Stimulated activated CD8-positive, alpha-beta memory T cell treated with anti-CD3 and anti-CD28 coated beads, Interleukin-12 subunit alpha, Interleukin-12 subunit beta, amount 100 ng/mL, for 24 hours (primary cell): ENCODE measurements around the gene MAP2.

Experiments
- DNase-seq: peaks from one replicate; pipeline ENCODE4 v3.0.0-alpha.2; 2020; ENCODE audit errors: extremely low read depth

The MAP2 gene

GRCh38 chr2:209719034-209719433, 295.2 kb downstream of the MAP2 start:
- DNase-seq = no peak

DNA sequence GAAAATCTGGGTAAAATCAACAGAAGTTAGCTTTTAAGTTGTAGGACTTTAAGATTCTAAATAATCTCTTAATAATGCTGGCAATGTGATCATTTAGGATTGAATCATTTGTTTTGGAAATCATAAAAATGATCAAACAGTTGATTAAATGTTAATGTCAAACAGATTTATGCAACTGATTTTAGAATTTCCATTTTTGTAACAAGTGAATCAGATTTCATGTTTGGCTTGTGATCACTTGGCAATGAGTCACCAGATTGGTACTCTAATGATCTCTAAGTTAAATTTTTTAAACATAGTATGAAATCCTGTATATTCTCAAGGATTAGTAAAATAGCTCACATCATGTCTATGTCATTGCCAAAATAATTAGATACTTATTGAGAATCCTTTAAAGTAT, 297.6 kb downstream of the MAP2 start:
- no peak for DNase-seq

DNA sequence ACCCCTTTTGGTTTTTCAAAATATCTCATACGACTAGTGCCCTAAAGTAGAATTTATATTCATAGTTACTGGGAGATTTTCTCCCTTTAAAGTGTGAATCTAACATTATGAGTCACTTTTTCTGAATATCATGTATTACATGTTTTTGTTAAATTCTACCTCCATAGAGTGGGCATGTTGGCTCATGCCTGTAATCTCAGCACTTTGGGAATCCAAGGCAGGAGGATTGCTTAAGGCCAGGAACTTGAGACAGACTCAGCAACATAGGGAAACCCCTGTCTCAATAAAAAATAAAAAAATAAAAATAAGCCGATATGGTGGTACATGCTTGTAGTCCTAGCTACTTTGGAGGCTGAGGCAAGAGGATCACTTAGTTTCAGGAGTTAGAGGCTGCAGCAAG, 302.5 kb downstream of the MAP2 start:
- no peak for DNase-seq

- no peak for DNase-seq
These were observed 303.2 kb downstream of the MAP2 start for GRCh38 chr2:209727077-209727476.

DNA sequence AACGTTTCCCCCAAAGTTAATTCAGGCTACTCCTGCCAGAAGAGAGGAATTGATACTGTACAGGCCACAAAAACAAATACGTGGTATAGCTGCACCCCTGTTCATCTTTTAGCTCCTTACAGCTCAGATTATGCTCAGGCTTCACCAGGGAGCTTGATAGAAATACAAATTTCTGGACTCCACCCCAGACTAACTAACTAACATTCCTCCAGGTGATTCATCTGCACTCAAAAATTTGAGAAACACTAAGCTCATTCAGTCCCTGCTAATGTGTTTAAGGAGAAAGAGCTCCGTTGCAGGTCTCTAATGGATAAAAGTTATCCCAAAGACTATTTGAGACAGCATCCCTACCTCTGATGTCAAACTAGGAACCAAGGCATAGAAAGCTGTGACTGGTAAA, 311.0 kb downstream of the MAP2 start:
- no peak for DNase-seq

DNA sequence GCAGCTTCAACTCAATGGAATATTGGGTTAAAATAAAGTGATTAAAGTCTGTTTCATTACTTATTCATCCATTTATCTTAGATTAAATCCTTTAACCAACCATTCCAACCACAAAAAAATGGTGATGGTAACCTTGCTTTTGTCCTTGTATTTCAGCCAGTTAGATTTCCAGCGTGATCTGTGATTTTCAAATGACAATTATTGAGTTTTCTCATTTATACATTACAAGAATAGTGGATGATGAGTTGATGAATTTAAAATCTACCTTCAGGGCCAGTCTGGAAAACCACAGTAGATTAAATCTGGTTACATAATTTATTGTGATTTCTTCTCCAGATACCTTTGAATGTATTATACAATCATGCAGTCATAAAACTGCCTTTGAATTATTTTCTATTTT, 318.1 kb downstream of the MAP2 start:
- DNase-seq = no peak

- no peak for DNase-seq
These were observed 329.2 kb downstream of the MAP2 start for GRCh38 chr2:209753020-209753419.

- DNase-seq = no peak
These were observed 333.3 kb downstream of the MAP2 start for GRCh38 chr2:209757163-209757562.

GRCh38 chr2:209761566-209761965, 337.7 kb downstream of the MAP2 start:
- no peak for DNase-seq

DNA sequence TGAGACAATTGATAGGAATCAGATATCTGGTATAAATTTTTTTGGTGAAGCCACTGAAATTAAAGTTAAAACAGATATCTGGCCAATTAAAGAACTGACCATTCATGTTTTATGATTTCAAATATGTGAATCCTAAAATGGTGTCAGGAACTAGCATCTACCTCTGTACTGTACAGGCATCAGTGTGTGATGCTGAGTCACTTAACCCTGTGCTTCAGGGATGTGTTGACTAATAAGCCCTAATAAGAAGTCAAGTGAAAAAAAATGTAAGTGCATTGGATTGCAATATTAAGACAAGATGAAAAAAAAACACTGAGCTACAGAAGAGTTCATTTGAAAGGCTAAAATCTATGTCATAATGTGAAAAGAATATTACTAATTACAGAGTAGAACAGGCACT, 338.7 kb downstream of the MAP2 start:
- no peak for DNase-seq

- no peak for DNase-seq
These were observed 339.3 kb downstream of the MAP2 start for GRCh38 chr2:209763106-209763505.

DNA sequence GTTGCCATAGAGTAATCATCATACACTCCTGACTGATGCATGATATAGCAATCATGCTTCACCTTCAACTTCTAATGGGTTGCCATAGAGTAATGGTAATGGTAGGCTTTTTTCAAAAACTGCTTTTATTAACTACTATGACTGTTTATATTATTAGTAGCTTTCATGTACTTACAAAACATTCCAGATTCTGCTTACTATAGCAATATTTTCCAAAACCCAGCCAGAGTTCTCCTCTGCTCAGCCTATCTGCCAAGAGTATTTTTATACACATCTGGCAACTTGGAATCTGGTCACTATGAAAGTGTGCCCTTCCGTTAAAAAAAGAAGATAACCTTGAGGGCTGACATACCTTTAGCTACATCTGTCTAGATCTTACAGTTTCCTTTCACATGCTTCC, 342.8 kb downstream of the MAP2 start:
- no peak for DNase-seq

DNA sequence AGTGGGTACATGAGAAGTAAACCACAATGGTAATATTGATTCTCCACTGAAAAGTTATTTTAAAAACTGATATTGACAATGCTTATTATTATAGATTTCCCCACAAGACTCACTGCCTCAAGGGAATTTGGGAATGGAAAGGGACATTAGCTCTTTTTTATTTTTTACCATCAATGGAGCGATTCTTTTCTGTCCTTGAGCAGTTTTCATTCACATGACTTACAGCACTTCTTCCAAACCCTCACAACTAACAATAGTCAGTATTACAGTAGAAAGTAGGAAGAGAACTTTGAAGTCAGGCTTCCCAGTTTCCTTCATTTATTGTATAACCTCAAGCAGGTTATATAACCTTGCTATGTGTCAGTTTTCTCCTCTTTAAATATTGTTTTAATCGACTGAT, 343.5 kb downstream of the MAP2 start:
- no peak for DNase-seq

GRCh38 chr2:209768557-209768956, 344.7 kb downstream of the MAP2 start:
- no peak for DNase-seq

DNA sequence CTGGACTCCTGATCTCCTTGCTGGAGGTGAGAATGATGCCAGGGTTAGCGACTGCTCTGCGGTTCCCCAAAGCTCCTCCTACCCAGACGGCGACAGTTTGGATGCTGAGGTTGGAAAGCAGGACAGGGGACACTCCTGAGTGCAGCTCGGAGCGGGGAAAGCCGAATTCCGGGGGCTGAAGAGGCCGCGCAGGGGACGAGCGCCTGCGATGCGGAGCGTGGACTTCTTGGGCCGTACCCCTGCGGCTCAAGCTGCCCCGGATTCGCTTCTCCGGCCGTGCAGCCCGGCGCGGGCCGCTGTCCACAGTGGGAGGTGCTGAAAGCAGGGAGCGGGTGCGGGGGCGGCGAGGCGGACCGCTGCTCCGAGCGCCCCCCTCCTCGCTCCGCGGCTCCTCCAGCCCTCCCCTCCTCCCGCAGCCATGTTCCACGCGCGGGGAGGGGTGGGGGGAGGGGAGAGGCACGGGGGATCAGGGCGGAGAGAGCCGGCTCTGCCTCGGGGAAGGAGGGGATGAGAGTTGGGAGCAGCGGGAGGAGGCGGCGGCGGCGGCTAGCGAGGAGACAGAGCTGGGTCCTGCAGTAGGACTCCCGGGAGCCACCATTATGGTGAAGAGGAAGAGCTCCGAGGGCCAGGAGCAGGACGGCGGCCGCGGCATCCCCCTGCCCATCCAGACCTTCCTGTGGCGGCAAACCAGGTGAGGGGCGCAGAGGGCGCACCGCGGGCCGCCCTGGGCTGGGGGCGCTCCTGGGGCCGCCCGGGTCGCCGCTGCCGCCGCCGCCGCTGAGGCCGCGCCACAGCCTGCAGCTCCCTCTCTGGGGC, 347.8 kb downstream of the MAP2 start, which contains the start of gene UNC80:
UNC80 (plus strand) TSS at position 359 of the 816 bp plus-strand sequence; CDS start at position 600, 241 bp downstream.
- no peak for DNase-seq

DNA sequence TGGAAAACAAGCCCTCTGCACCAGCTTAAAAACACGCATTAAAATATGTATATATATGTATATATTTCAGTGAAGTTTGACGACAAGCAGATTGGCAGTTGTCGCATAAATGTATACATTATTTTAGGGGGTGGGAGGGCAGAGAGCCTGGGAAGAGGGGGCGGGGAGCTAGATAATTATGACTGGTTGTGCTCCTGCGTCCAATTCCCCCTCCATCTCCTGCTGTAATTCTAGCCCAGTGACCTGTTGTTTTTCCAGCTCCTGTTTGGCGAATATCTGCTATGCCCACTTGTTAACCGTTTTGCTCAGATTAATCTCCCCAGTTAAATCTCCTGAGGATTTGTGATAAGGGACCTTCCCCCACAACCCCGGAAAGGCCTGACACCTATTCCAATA, 348.4 kb downstream of the MAP2 start:
- DNase-seq = no peak

- DNase-seq = no peak
These were observed 349.5 kb downstream of the MAP2 start for GRCh38 chr2:209773377-209773776.
